Activated T-helper 1 cell treated with Interleukin-2 at 50 U/mL for 16 hours (primary cell): Measurements from ENCODE around the gene CFAP221.
"Not testable (repeated sequence)": the region's sequence is repeated elsewhere in the genome, so short reads cannot be mapped to it uniquely, and the experiment has no call there.

Source experiments
- DNase-seq: peaks from one replicate; pipeline ENCODE4 v3.0.0-alpha.2; 2020; ENCODE audit warnings: low read depth

Gene CFAP221

GRCh38 chr2:119590873-119591272 is 46.6 kb downstream of the CFAP221 start:
- no peak for DNase-seq

DNA sequence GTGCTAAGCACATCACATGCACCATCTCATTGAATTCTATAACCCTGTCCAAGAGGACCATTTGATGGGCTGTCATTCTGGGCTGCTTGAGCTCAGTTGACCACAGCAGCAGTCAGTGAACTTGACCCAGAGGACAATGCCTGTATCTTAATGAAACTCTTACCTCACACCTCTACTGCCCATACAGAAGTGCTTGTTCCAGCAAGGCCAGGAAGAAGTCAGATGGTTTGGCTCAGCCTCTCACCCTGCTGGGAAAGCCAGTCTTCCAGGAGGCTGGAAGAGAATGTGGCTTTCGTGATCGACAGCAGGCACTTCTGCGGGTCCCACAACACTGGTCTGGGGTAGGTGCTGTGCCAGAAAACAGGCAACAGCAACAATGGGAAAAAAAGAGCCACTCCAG is 47.3 kb downstream of the CFAP221 start:
- DNase-seq = no peak

GRCh38 chr2:119592436-119592835 is 48.2 kb downstream of the CFAP221 start:
- DNase-seq = no peak

DNA sequence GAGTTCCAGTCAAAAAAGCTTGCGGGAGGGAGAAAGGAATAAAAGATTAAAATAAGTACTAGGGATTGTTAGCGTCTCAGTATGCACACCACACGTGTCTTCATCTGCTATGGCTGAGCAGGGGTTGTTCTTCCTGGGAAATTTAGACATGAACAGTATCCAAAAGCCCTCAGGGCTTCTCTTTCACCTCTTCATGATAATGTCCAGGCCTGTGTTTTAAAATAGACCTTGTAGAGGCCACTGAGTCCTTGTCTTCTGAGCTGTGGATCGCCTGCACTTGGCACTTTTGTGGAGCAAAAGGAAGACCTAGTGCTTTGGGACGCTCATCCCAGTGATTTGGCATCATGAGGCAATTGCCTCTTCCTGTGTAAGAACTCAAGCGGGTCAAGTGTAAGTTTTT is 52.4 kb downstream of the CFAP221 start:
- no peak for DNase-seq

DNA sequence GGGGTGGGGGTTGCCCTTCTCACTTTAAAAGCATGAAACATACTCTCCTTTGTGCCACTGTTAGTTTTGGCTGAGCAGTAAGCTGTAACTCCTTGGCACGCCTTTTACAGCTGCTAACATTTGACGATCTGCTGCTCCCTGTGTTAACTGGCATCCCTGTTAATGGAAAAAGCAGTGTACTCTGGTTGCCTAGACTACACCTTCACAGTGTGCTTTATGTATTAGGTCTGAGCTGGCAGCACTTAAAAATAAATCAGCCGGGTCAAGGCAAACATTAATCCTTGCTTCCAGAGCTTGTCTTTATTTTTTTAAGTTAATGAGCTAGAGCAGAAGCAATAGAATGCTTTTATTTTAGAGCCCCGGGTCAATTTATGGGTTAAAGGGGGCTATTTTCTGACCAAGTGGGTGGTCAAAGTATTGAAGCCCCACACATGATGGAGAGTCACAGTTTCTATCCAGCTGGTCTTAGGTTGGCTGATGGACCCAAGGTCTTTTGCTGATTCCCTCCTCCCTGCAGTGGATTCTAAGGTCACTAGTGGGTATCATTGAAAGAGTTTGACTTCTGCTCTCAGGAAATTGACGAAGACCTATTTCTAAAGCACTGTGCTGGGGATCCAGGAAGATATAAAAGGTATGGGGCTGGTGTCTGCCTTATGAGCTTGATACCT is 54.5 kb downstream of the CFAP221 start:
- no peak for DNase-seq

- no peak for DNase-seq
Measured at GRCh38 chr2:119599384-119599783, 55.1 kb downstream of the CFAP221 start.

- DNase-seq = no peak
Measured at GRCh38 chr2:119605096-119605495, 60.8 kb downstream of the CFAP221 start.

- no peak for DNase-seq
Measured at GRCh38 chr2:119606674-119607073, 62.4 kb downstream of the CFAP221 start.

DNA sequence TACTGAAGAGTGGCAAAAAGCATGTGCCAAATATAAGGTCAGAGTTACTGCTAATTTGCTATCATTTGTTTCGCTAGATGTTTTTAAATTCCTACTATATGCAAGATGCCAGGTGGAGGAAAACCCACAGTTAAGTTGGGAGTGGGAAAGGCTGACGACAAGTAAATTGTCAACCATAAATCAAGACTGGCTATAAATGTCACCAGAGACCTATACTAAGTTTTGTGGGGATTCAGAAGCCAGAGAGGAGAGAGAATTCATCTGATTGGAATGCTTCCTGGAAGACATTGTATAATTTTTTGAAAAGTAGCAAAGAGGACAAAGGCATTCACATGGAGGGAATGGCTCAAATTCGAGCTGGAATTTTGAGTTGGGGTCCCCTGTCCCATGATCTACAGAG is 64.3 kb downstream of the CFAP221 start:
- DNase-seq = no peak

GRCh38 chr2:119609337-119609736 is 65.1 kb downstream of the CFAP221 start:
- DNase-seq = no peak

- DNase-seq = not testable (repeated sequence)
Measured at GRCh38 chr2:119614140-119614539, 69.9 kb downstream of the CFAP221 start.

DNA sequence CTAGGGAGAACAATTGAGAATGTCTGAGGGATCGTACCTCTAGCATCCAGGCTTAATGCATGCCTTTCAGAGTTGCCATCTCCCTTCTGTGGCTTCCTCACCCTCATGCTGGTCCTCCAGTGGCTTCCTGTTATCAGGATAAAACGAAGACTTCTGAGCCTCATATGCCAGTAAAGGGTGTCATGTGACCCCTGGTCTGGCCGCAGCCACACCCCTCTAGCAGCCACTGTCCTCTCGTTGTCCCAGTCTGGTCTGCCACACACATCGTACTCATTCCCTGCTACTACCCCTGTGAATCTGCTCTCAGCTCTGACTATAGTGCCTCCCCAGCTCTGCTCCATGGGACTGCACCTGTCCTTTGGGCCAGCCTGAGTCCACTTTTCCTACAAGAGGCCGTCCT is 72.2 kb downstream of the CFAP221 start:
- DNase-seq = no peak

- DNase-seq = no peak
Measured at GRCh38 chr2:119617455-119617854, 73.2 kb downstream of the CFAP221 start.

DNA sequence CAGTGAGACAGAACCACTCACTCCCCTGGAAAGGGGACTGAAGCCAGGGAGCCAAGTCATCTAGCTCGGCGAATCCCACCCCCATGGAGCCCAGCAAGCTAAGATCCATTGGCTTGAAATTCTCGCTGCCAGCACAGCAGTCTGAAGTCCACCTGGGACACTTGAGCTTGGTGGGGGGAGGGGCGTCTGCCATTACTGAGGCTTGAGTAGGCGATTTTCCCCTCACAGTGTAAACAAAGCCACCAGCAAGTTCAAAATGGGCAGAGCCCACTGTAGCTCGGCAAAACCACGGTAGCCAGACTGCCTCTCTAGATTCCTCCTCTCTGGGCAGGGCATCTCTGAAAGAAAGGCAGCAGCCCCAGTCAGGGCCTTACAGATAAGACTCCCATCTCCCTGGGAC is 74.5 kb downstream of the CFAP221 start:
- not testable (repeated sequence) for DNase-seq

DNA sequence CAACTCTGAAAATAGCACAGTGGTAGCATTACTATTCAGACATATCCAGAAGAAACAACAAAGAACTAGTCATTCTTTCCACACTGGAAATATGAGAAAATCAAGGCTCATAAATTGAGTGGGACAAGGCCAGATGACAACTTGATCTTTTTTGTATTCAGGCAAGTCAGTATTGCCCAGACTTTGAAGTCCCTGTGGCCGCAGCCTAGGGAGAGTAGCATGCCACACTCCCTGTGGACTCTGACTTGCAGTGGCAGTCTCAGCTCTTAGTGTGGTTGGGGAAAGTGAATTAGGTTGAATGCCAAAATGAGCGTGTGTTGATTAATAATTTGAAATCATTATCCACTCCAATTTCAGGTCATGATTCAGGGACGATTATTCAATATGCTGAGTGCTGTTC is 81.0 kb downstream of the CFAP221 start:
- no peak for DNase-seq

GRCh38 chr2:119629323-119629825 is 85.1 kb downstream of the CFAP221 start:
- DNase-seq = no peak

DNA sequence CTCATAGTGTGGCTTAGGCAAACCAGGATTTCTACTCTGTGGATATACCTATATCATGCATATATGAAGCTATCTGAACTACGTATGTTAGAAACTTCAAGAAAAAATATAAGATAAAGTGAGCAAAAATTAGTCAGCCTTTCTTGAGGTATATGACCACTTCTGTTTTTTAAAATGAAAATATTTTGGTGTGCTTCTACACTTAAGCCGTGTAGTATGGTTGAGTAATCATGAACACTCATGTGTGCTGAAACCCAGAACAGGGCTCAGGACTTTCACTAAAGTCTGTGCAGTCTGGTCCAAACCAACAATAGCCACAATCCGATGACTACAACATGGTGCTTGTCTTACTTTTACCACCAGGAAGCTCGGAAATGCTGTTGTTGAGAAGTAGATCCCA is 85.9 kb downstream of the CFAP221 start:
- DNase-seq = no peak

GRCh38 chr2:119637371-119637770 is 93.1 kb downstream of the CFAP221 start:
- no peak for DNase-seq

- DNase-seq = no peak
Measured at GRCh38 chr2:119638246-119638645, 94.0 kb downstream of the CFAP221 start.

DNA sequence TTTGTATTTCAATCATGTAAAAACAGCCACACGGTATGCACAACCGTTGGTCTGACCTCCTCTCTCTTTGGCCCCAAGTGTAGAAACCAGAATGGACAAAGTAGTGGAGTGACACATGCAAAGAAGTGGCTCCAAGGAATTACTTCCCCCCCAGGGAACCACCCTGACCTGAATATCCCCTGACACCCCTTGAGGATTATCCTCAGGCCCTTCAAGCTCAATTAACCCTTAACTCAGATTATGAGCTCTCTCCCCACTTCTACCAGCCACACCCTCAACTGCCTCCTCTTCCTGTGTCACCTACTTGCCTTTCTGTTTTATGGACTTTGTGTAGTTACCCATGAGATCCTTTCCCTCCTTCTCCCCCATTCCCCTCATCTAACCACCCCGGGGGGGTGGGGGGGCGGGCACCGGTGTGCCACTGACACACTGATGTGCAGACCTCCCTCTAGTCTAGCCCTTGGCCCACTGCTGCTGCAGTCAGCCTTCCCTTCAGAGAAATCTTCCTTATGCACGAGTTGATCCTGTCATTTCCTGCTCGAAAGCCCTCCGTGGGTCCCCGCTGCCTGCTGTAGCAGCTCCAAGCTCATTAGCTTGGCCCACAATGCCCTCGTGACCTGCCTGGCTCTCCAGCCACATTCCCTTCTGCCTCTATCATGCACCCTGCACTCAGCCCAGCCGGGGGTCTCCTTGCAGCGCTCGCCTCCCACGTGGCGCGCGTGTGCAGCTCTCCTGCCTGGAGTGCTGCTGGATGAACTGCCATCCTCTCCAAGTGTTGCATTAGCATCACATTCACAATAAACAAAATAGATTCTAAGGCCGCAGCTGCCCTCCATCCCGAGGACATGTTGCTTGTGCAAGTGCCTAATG is 94.7 kb downstream of the CFAP221 start:
- no peak for DNase-seq

DNA sequence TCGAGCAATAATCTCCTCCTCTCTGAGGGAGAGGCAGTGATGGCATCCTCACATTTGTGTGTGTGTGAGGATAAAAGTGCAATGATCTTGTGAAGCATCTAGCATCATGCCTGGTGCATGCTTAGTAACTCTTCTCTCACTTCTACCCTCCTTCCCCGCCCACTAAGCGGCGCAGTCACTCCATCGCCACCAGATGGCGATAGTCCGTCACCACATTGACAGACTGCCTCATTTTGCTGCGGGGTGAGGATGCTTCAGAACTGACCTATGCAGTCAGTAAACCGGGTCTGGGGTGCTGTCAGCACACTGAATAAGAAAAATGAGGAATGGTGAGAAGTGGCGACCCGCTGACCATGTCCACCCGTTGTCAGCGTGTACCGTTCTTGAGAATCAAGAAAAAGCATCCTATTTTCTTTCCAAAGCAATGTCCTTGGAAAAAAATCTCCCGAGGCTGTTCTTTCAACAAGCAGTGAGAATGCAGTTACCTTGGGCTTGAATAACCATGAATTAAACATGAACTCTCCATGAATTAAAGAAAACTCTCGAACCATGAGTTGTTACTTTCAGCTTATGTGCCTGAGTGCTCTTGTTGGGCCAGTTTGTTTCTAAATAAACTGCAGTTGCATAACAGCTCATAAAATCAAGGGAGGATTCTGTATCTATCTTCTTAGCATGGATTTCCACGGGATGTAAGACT is 97.5 kb downstream of the CFAP221 start:
- DNase-seq = peak; percentile 53

DNA sequence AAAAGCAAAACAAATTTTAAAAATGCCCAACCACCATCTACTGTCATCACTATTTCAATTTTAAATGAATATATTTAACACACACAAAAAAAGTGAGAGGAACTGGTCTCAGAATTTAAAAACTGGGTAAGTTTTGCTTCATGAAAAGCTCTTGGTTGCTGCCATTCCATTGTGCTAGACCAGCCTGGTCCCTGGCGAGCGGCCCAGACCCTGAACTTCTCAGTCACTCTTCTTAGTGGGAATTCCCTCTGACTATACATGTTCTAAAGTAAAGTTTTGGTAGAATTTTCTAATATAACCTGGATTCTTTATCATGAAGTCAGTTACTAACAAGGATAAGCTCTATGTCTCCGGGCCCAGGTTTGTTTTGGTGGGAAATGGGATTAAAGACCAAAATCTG is 99.9 kb downstream of the CFAP221 start:
- no peak for DNase-seq
